Adrenal gland (tissue), 12 donors: ENCODE data around the gene OR9Q1. TPM values are rescaled to one million over a fixed set of nuclear protein-coding genes. Genes with fewer than 3 reads are reported as not detected.
A peak's percentile ranks its signal among the peaks of the same experiment; 100 is the strongest.

Experiments used
- DNase-seq, 7 donors: peaks; one replicate each; pipeline ENCODE4 v3.0.0-alpha.2; 2019 to 2020
- H3K27ac ChIP-seq, 5 donors: fragments of 200-600 bp; sonication (generic) in 4 of 5; 1 replicate in 3 of 5; 2 replicates in 2 of 5; pipeline versions ENCODE4 v1.5.1 to v1.8.0; 2016 to 2020; ENCODE audit warnings: mild to moderate bottlenecking in 1 of 5
- H3K27me3 ChIP-seq: fragments of 200-600 bp; 2 replicates; pipeline ENCODE4 v1.8.0; 2021
- H3K36me3 ChIP-seq, 2 donors: fragments of 200-600 bp; replicated peaks in 1 of 2; 1 replicate in 1 of 2; 2 replicates in 1 of 2; pipeline versions ENCODE4 v1.5.1 to v1.8.0; 2018 to 2022
- H3K4me1 ChIP-seq, 2 donors: fragments of 200-600 bp; replicated peaks in 1 of 2; 1 replicate in 1 of 2; 2 replicates in 1 of 2; pipeline versions ENCODE4 v1.5.1 to v1.8.0; 2018 to 2021
- H3K4me3 ChIP-seq, 4 donors: fragments of 200-600 bp; sonication (generic) in 3 of 4; one replicate each; pipeline ENCODE4 v1.5.1; 2016 to 2018
- H3K9me3 ChIP-seq, 3 donors: fragments of 200-600 bp; sonication (generic) in 1 of 3; replicated peaks in 1 of 3; 1 replicate in 2 of 3; 2 replicates in 1 of 3; pipeline versions ENCODE4 v1.5.1 to v1.8.0; 2016 to 2021
- POLR2A ChIP-seq, 2 donors: fragments of 450-650 bp; IDR thresholded peaks; one replicate each; pipeline ENCODE4 v1.6.1; 2017; ENCODE audit warnings: antibody characterized with exemption in 2 of 2, mild to moderate bottlenecking in 2 of 2, moderate library complexity in 1 of 2
- WGBS, 4 donors: extraction: QIAGEN DNeasy Blood & Tissue Kit in 2 of 4; methylation state at CpG; one replicate each; pipeline versions ENCODE4 v1.1.5 to v1.1.7; 2013 to 2017; 5-methylcytosine and 5-hydroxymethylcytosine counted together
- intact Hi-C, 2 donors: fragments of 100-400 bp; cut with DNase I; formaldehyde crosslinking; loops; one replicate each; pipeline versions ENCODE4 v1.14.1 to v1.15.0; 2022 to 2023
- polyA plus RNA-seq, 3 donors: library from polyadenylated mRNA; stranded (reverse); fragments of 200-250 nt in 2 of 3; fragments of 350-450 nt in 1 of 3; fragmentation: Illumina TruSeq in 1 of 3; extraction: RNeasy Lipid Tissue Mini Kit (QIAGEN cat#74804) in 1 of 3; gene quantifications; one replicate each; pipeline ENCODE4 v1.2.3, GENCODE V29; 2013 to 2014
- total RNA-seq, 9 donors: library from RNA; depleted of rRNA in 4 of 9; stranded (reverse); fragments of >200 nt in 4 of 9; fragments of 120-200 nt in 1 of 9; fragmentation: NEBNext Ultra II Directional in 1 of 9; extraction: Animal tissue kit (Norgen Biotek cat#: 25700) in 1 of 9; gene quantifications; one replicate each; pipeline versions ENCODE4 v1.1.0 to v1.2.4, GENCODE V29; 2013 to 2023
- TF ChIP-seq, protein P1 (sequence below), 6 experiments: fragments of 450-650 bp in 4 of 6; fragments of 200-600 bp in 2 of 6; sonication (generic) in 1 of 6; IDR thresholded peaks; 1 replicate in 5 of 6; 2 replicates in 1 of 6; pipeline versions ENCODE4 v1.5.1 to v1.8.0; 2016 to 2021; ENCODE audit warnings: antibody characterized with exemption in 6 of 6, mild to moderate bottlenecking in 2 of 6, moderate library complexity in 1 of 6
- donor health status: healthy with polysubstance abuse.
- donor health status: Bipolar disorder and iron deficiency.
- donor health status: DM: yes; HTN: yes; CAD: no.
- donor health status: DM: no; HTN: no; CAD: no.
- donor health status: DM: no; HTN: no; CAD: no.
- donor health status: DM: yes; HTN: yes; CAD: no.

The OR9Q1 gene
- total and polyA plus RNA-seq, 12 donors = not detected

- peak overlapping the region in 2 of 5 donors; percentile 26 to 80 for H3K27ac ChIP-seq
- no peak overlapping the region for H3K4me3 ChIP-seq
- H3K36me3 ChIP-seq = no peaks in the 10 kb centered on the region
- DNase-seq = no peak
- intact Hi-C loops = no loop called here
- no peaks in the 10 kb centered on the region for H3K4me1 ChIP-seq
- no peaks in the 10 kb centered on the region for H3K27me3 ChIP-seq
- no peaks in the 10 kb centered on the region for H3K9me3 ChIP-seq
- 65 to 79% (median 75%) methylated on average over 6 to 13 of the region's 13 CpGs for WGBS, 4 donors
- no peak for TF ChIP-seq POLR2A (IDR thresholded peaks at IDR 0.05)
- TF ChIP-seq, protein P1, sequence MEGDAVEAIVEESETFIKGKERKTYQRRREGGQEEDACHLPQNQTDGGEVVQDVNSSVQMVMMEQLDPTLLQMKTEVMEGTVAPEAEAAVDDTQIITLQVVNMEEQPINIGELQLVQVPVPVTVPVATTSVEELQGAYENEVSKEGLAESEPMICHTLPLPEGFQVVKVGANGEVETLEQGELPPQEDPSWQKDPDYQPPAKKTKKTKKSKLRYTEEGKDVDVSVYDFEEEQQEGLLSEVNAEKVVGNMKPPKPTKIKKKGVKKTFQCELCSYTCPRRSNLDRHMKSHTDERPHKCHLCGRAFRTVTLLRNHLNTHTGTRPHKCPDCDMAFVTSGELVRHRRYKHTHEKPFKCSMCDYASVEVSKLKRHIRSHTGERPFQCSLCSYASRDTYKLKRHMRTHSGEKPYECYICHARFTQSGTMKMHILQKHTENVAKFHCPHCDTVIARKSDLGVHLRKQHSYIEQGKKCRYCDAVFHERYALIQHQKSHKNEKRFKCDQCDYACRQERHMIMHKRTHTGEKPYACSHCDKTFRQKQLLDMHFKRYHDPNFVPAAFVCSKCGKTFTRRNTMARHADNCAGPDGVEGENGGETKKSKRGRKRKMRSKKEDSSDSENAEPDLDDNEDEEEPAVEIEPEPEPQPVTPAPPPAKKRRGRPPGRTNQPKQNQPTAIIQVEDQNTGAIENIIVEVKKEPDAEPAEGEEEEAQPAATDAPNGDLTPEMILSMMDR (IDR thresholded peaks at IDR 0.05) = no peak
Measured at GRCh38 chr11:58058276-58059006, 34.8 kb downstream of the OR9Q1 start.

DNA sequence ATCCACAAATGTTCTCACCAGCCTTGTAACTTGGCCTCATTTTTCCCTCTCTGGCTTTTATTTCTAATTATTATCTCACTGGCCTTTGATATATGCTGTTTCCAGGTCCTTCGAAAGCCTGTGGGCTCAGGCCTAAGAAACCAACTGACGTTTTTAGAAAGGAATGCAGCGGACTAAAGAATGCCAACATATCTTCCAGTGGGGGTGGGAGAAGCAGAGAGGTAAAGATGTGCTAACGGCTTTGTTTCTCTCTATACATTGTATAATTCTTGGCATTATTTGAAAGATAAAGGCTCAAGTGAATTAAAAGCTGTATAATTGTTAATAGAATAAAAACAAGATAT is 35.3 kb downstream of the OR9Q1 start:
- no peaks in the 10 kb centered on the region for H3K27me3 ChIP-seq
- peak overlapping the region in 2 of 5 donors; percentile 26 to 80 for H3K27ac ChIP-seq
- DNase-seq = no peak
- H3K4me3 ChIP-seq = no peak overlapping the region
- no peaks in the 10 kb centered on the region for H3K9me3 ChIP-seq
- H3K36me3 ChIP-seq = no peaks in the 10 kb centered on the region
- 49 to 61% (median 57%) methylated on average over 4 of the region's 4 CpGs for WGBS, 4 donors
- no peaks in the 10 kb centered on the region for H3K4me1 ChIP-seq
- intact Hi-C loops = no loop called here
- TF ChIP-seq, protein P1 (IDR thresholded peaks at IDR 0.05) = no peak

- 86 to 91% (median 89%) methylated on average over 3 of the region's 3 CpGs for WGBS, 4 donors
- Histone ChIP-seq H3K4me1 (no peaks in the 10 kb centered on the region), H3K27ac (peak overlapping the region in 1 of 5 donors; percentile 47), H3K27me3 (no peaks in the 10 kb centered on the region), H3K4me3 (no peak overlapping the region), H3K9me3 (no peaks in the 10 kb centered on the region), H3K36me3 (no peaks in the 10 kb centered on the region)
- TF ChIP-seq, protein P1 (IDR thresholded peaks at IDR 0.05) = no peak
- TF ChIP-seq POLR2A (IDR thresholded peaks at IDR 0.05) = no peak
- DNase-seq = no peak
- intact Hi-C loops = no loop called here
Measured at GRCh38 chr11:58060535-58060934, 36.9 kb downstream of the OR9Q1 start.

DNA sequence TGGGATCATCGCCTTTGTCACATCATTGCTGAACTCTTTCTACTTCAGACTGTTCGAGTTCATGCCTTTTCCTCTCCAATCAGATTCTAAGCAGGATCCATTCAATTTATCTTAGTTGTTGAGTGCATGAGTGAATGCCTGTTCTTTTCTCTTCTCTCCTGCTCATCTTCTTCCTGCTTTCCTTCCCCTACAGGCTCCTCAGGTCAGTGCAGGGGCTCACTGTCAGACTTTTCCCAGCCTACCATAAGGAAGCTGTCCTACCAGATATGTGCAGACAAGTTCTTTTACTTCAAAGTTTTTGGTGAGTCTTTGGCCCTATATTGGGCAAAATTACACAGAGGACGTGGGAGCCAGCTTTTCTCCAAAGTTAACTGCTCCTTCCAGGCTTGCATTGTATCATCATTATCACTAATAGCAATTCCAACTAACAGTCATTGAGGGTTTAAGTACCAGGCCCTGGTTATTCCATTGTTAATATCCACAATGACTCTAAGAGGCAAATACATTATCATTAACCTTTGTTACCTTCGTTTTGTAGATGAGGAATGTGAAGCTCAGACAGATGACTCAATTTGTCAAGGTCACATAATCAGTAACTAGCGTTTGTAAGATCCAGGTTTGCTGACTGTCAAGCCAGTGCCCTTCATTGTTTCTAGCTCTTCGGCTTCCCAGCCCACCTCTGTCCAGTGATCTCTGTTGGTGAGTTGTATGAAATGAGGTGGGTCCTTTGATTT is 37.4 kb downstream of the OR9Q1 start:
- no peaks in the 10 kb centered on the region for H3K36me3 ChIP-seq
- TF ChIP-seq, protein P1 (IDR thresholded peaks at IDR 0.05) = no peak
- TF ChIP-seq POLR2A (IDR thresholded peaks at IDR 0.05) = no peak
- intact Hi-C loops = no loop called here
- H3K27ac ChIP-seq = no peak overlapping the region
- WGBS, 4 donors = 51 to 64% (median 58%) methylated on average over 6 of the region's 6 CpGs
- no peak for DNase-seq
- H3K4me1 ChIP-seq = no peaks in the 10 kb centered on the region
- no peaks in the 10 kb centered on the region for H3K27me3 ChIP-seq
- no peaks in the 10 kb centered on the region for H3K9me3 ChIP-seq
- no peak overlapping the region for H3K4me3 ChIP-seq
